SK-N-SH treated with all-trans-retinoic acid at 6 μM for 48 hours (cell line): ENCODE data around the gene SUGCT.

Source experiments
- CSDC2 ChIP-seq: fragments of 250-450 bp; sonication (Bioruptor Pico); IDR thresholded peaks from 2 replicates; pipeline ENCODE4 v1.5.0; 2020; ENCODE audit warnings: mild to moderate bottlenecking, moderate library complexity
- ESRRG ChIP-seq: fragments of 250-450 bp; sonication (Bioruptor Pico); IDR thresholded peaks from 2 replicates; pipeline ENCODE4 v1.6.1; 2021; ENCODE audit warnings: mild to moderate bottlenecking
- OSR1 ChIP-seq: fragments of 250-450 bp; sonication (Bioruptor Pico); IDR thresholded peaks from 2 replicates; pipeline ENCODE4 v1.8.0; 2022; ENCODE audit warnings: moderate library complexity, mild to moderate bottlenecking, inconsistent platforms
- RARB ChIP-seq: fragments of 250-450 bp; sonication (Bioruptor Pico); IDR thresholded peaks from 2 replicates; pipeline ENCODE4 v1.8.0; 2021; ENCODE audit warnings: mild to moderate bottlenecking, moderate library complexity
- ZNF8 ChIP-seq: fragments of 450-650 bp; formaldehyde crosslinking; IDR thresholded peaks from 2 replicates; pipeline ENCODE4 v1.5.0; 2020; ENCODE audit warnings: mild to moderate bottlenecking, moderate library complexity
- TF ChIP-seq, protein P1 (sequence below): fragments of 250-450 bp; sonication (Bioruptor Pico); IDR thresholded peaks from 2 replicates; pipeline ENCODE4 v1.8.0; 2021; ENCODE audit warnings: low read depth, mild to moderate bottlenecking, moderate library complexity, borderline replicate concordance
- TF ChIP-seq, protein P2 (sequence below): fragments of 250-450 bp; sonication (Bioruptor Pico); IDR thresholded peaks from 2 replicates; pipeline ENCODE4 v1.5.1; 2021; ENCODE audit warnings: mild to moderate bottlenecking, moderate library complexity

DNA sequence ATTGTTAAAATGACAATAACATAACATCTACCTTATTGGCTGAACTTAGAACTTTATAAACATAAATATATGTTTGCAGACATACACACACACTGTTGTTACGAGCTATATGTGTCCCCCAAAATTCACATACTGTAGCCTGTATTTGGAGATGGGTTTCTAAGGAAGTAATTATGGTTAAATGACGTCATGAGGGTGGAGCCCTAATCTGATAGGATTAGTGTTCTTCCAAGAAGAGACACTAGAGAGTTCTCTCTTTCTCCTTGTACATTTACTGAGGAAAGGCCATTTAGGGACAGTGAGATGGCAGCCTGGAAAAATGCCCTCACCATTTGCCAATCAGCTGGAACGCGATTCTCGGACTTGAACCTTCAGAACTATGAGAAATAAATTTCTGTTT is 211.7 kb downstream of the SUGCT start:
- TF ChIP-seq, protein P1, sequence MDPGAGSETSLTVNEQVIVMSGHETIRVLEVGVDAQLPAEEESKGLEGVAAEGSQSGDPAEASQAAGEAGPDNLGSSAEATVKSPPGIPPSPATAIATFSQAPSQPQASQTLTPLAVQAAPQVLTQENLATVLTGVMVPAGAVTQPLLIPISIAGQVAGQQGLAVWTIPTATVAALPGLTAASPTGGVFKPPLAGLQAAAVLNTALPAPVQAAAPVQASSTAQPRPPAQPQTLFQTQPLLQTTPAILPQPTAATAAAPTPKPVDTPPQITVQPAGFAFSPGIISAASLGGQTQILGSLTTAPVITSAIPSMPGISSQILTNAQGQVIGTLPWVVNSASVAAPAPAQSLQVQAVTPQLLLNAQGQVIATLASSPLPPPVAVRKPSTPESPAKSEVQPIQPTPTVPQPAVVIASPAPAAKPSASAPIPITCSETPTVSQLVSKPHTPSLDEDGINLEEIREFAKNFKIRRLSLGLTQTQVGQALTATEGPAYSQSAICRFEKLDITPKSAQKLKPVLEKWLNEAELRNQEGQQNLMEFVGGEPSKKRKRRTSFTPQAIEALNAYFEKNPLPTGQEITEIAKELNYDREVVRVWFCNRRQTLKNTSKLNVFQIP (CRISPR knock-in tag) = no peak
- TF ChIP-seq OSR1 (no peak), ESRRG (CRISPR knock-in tag) (no peak), ZNF8 (CRISPR knock-in tag) (no peak), CSDC2 (CRISPR knock-in tag) (no peak), RARB (CRISPR knock-in tag) (no peak)
- TF ChIP-seq, protein P2, sequence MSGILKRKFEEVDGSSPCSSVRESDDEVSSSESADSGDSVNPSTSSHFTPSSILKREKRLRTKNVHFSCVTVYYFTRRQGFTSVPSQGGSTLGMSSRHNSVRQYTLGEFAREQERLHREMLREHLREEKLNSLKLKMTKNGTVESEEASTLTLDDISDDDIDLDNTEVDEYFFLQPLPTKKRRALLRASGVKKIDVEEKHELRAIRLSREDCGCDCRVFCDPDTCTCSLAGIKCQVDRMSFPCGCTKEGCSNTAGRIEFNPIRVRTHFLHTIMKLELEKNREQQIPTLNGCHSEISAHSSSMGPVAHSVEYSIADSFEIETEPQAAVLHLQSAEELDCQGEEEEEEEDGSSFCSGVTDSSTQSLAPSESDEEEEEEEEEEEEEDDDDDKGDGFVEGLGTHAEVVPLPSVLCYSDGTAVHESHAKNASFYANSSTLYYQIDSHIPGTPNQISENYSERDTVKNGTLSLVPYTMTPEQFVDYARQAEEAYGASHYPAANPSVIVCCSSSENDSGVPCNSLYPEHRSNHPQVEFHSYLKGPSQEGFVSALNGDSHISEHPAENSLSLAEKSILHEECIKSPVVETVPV = no peak
